HPDE6-E6E7 (cell line): ENCODE results near the gene ZGPAT.
A peak's percentile ranks its signal among the peaks of the same experiment; 100 is the strongest.
"Not testable (repeated sequence)": the region's sequence is repeated elsewhere in the genome, so short reads cannot be mapped to it uniquely, and the experiment has no call there.

Experiments used
- DNase-seq: peaks from one replicate; pipeline ENCODE4 v3.0.0; 2011; ENCODE audit warnings: missing footprints; ENCODE audit errors: extremely low spot score

Gene ZGPAT

GRCh38 chr20:63765082-63765873 is 57.4 kb downstream of the ZGPAT start:
- no peak for DNase-seq

- DNase-seq = no peak
These were observed 58.1 kb downstream of the ZGPAT start for GRCh38 chr20:63765902-63766301.

- no peak for DNase-seq
These were observed 59.0 kb downstream of the ZGPAT start for GRCh38 chr20:63766695-63767426.

- DNase-seq = no peak
These were observed 59.6 kb downstream of the ZGPAT start for GRCh38 chr20:63767456-63767855.

GRCh38 chr20:63767886-63768285 is 60.0 kb downstream of the ZGPAT start:
- DNase-seq = no peak

- DNase-seq = no peak
These were observed 61.0 kb downstream of the ZGPAT start for GRCh38 chr20:63768591-63769515.

- no peak for DNase-seq
These were observed 62.1 kb downstream of the ZGPAT start for GRCh38 chr20:63769891-63770474.

GRCh38 chr20:63771046-63771707 is 63.3 kb downstream of the ZGPAT start:
- no peak for DNase-seq

- peak; percentile 76 for DNase-seq
These were observed 65.1 kb downstream of the ZGPAT start for GRCh38 chr20:63772781-63773518.

GRCh38 chr20:63773571-63774241 is 65.9 kb downstream of the ZGPAT start:
- DNase-seq = no peak

GRCh38 chr20:63774306-63774705 is 66.5 kb downstream of the ZGPAT start:
- no peak for DNase-seq

GRCh38 chr20:63775096-63775978 is 67.5 kb downstream of the ZGPAT start:
- DNase-seq = no peak

GRCh38 chr20:63776875-63777274 is 69.0 kb downstream of the ZGPAT start:
- not testable (repeated sequence) for DNase-seq

- DNase-seq = no peak
These were observed 69.8 kb downstream of the ZGPAT start for GRCh38 chr20:63777614-63778013.

- DNase-seq = peak; percentile 75
These were observed 70.4 kb downstream of the ZGPAT start for GRCh38 chr20:63778034-63778752.

- no peak for DNase-seq
These were observed 71.0 kb downstream of the ZGPAT start for GRCh38 chr20:63778857-63779256.

- DNase-seq = no peak
These were observed 73.3 kb downstream of the ZGPAT start for GRCh38 chr20:63781181-63781580.

- DNase-seq = no peak
These were observed 74.2 kb downstream of the ZGPAT start for GRCh38 chr20:63782051-63782471.
